Hepatic stellate cell (primary cell): ENCODE measurements around the gene RELL2.
"Not testable (repeated sequence)": the region's sequence is repeated elsewhere in the genome, so short reads cannot be mapped to it uniquely, and the experiment has no call there.

Experiments used
- DNase-seq: peaks from one replicate; pipeline ENCODE4 v3.0.0; 2011; ENCODE audit warnings: low spot score

Gene RELL2

GRCh38 chr5:141636413-141637122 lies at the start of gene RELL2, which contains the start of gene HDAC3:
Gene RELL2, plus strand, starts transcription at chr5:141636997. Its CDS starts 1,229 bp downstream, at chr5:141638226.
Gene HDAC3, minus strand, starts transcription at chr5:141636849. Its CDS starts 59 bp downstream, at chr5:141636790.
- DNase-seq: peak; percentile 97

GRCh38 chr5:141590127-141590526 lies 46.7 kb upstream of the RELL2 start:
- no peak for DNase-seq

GRCh38 chr5:141596867-141597266 lies 39.9 kb upstream of the RELL2 start:
- DNase-seq: no peak

- DNase-seq: no peak
Observed at GRCh38 chr5:141597394-141597793, 39.4 kb upstream of the RELL2 start.

GRCh38 chr5:141597814-141598213 lies 39.0 kb upstream of the RELL2 start:
- DNase-seq: no peak

- no peak for DNase-seq
Observed at GRCh38 chr5:141598391-141599345, 38.1 kb upstream of the RELL2 start.

GRCh38 chr5:141602606-141603005 lies 34.2 kb upstream of the RELL2 start:
- DNase-seq: no peak

- peak; percentile 83 for DNase-seq
Observed at GRCh38 chr5:141603923-141604717, 32.7 kb upstream of the RELL2 start.

GRCh38 chr5:141605523-141606277 lies 31.1 kb upstream of the RELL2 start:
- peak; percentile 47 for DNase-seq

GRCh38 chr5:141608046-141608445 lies 28.8 kb upstream of the RELL2 start:
- DNase-seq: no peak

- DNase-seq: no peak
Observed at GRCh38 chr5:141608557-141608956, 28.2 kb upstream of the RELL2 start.

- no peak for DNase-seq
Observed at GRCh38 chr5:141609044-141609443, 27.8 kb upstream of the RELL2 start.

- not testable (repeated sequence) for DNase-seq
Observed at GRCh38 chr5:141609921-141610320, 26.9 kb upstream of the RELL2 start.

- no peak for DNase-seq
Observed at GRCh38 chr5:141611289-141611688, 25.5 kb upstream of the RELL2 start.

- no peak for DNase-seq
Observed at GRCh38 chr5:141613344-141613743, 23.5 kb upstream of the RELL2 start.

- DNase-seq: no peak
Observed at GRCh38 chr5:141615991-141616720, 20.6 kb upstream of the RELL2 start.

GRCh38 chr5:141617128-141617527 lies 19.7 kb upstream of the RELL2 start:
- no peak for DNase-seq

- DNase-seq: no peak
Observed at GRCh38 chr5:141617682-141618029, 19.1 kb upstream of the RELL2 start.

GRCh38 chr5:141618030-141618803 lies 18.6 kb upstream of the RELL2 start:
- no peak for DNase-seq
